Heart right ventricle (tissue), 16 donors: ENCODE data around the gene SLC5A1. TPM values are rescaled to one million over a fixed set of nuclear protein-coding genes. Genes with fewer than 3 reads are reported as not detected.

Source experiments
- ATAC-seq, 8 donors: fragments of 200-7000 bp; cut with Tn5 transposase; one replicate each; pipeline ENCODE4 v1.9.1; 2020; ENCODE audit warnings: mild to moderate bottlenecking in 8 of 8, moderate library complexity in 8 of 8, moderate number of reproducible peaks in 1 of 8
- DNase-seq, 2 donors: peaks; one replicate each; pipeline ENCODE4 v3.0.0-alpha.2; 2020
- H3K27ac ChIP-seq, 10 donors: fragments of 200-600 bp; sonication (generic) in 2 of 10; one replicate each; pipeline versions ENCODE4 v1.5.0 to v1.8.0; 2020 to 2022; ENCODE audit warnings: mild to moderate bottlenecking in 3 of 10
- H3K27me3 ChIP-seq, 7 donors: fragments of 200-600 bp; one replicate each; pipeline ENCODE4 v1.8.0; 2021 to 2022; ENCODE audit warnings: mild to moderate bottlenecking in 2 of 7
- H3K36me3 ChIP-seq, 9 donors: fragments of 200-600 bp; sonication (generic) in 1 of 9; one replicate each; pipeline versions ENCODE4 v1.5.0 to v1.8.0; 2020 to 2022; ENCODE audit warnings: mild to moderate bottlenecking in 2 of 9
- H3K4me1 ChIP-seq, 9 donors: fragments of 200-600 bp; sonication (generic) in 1 of 9; one replicate each; pipeline versions ENCODE4 v1.5.0 to v1.8.0; 2020 to 2022; ENCODE audit warnings: mild to moderate bottlenecking in 4 of 9
- H3K4me3 ChIP-seq, 10 donors: fragments of 200-600 bp; sonication (generic) in 2 of 10; one replicate each; pipeline versions ENCODE4 v1.5.0 to v1.8.0; 2020 to 2022; ENCODE audit warnings: mild to moderate bottlenecking in 7 of 10, moderate library complexity in 2 of 10
- H3K9me3 ChIP-seq, 11 donors: fragments of 200-600 bp in 10 of 11; sonication (generic) in 2 of 11; one replicate each; pipeline versions ENCODE4 v1.5.0 to v1.8.0; 2013 to 2022; ENCODE audit warnings: mild to moderate bottlenecking in 2 of 11, control low read depth in 1 of 11, moderate library complexity in 1 of 11
- CTCF ChIP-seq, 9 donors: fragments of 200-600 bp; sonication (generic) in 2 of 9; IDR thresholded peaks; one replicate each; pipeline versions ENCODE4 v1.5.0 to v1.8.0; 2021 to 2022; ENCODE audit warnings: antibody characterized with exemption in 9 of 9, mild to moderate bottlenecking in 5 of 9, moderate library complexity in 1 of 9
- WGBS, 2 donors: extraction: QIAGEN DNeasy Blood & Tissue Kit; methylation state at CpG; one replicate each; pipeline ENCODE4 v1.1.7; 2013; ENCODE audit warnings: inconsistent platforms in 1 of 2; 5-methylcytosine and 5-hydroxymethylcytosine counted together
- intact Hi-C, 10 donors: fragments of 100-400 bp; cut with DNase I; formaldehyde crosslinking; loops; one replicate each; pipeline versions ENCODE4 v1.11.1 to v1.14.2; 2022
- polyA plus RNA-seq, 2 donors: library from polyadenylated mRNA; stranded (reverse); fragments of 200-250 nt; gene quantifications; one replicate each; pipeline ENCODE4 v1.2.3, GENCODE V29; 2013
- total RNA-seq, 10 donors: library from RNA; stranded (reverse); fragmentation: NEBNext Ultra II Directional in 3 of 10; extraction: Animal tissue kit (Norgen Biotek cat#: 25700) in 3 of 10; gene quantifications; one replicate each; pipeline versions ENCODE4 v1.2.1 to v1.2.4, GENCODE V29; 2021 to 2023
- donor health status: Arrhythmogenic right ventricular cardiomyopathy.
- donor health status: ischemic (EF 13 %, LVEDD 7.1; RV severe dilation, severe dysfunction).
- donor health status: healthy with polysubstance abuse.
- donor health status: DM: no; HTN: yes; CAD: no.
- donor health status: DM: no; HTN: no; CAD: no.
- donor health status: ischemic (EF 25% LVEDD 6.9; RV normal size, moderate dysfunction).
- donor health status: ischemic (EF 25% LVEDD 5.7; RV mildly dilated, moderate dysfunction).
- donor health status: healthy.
- donor health status: DM: yes; HTN: yes; CAD: no.
- donor health status: Ischemic cardiomyopathy.
- donor health status: ischemic (EF 35%, LVEDD 5.7; RV mildly dilated, moderate dysfunction).
- donor health status: nonischemic (EF 11% LVEDD 7.7; RV severe dilation, severe dysfunction).
- donor health status: DM: yes; HTN: yes; CAD: no.
- donor health status: PGD.
- donor health status: ischemic (EF 29% LVEDD 5.4; RV normal size, mild dysfunction).
- donor health status: nonischemic (EF 23%, LVEDD 6.1; RV moderate dilation, normal function).

SLC5A1 gene
- total and polyA plus RNA-seq, 12 donors, result 12.2 to 186 (median 87.9) TPM

- Histone ChIP-seq H3K9me3 (no peaks in the 10 kb centered on the region), H3K4me1 (peaks cover 0 to 18% (median 13%) of the 10 kb centered on the region in 9 donors), H3K27ac (no peak overlapping the region), H3K36me3 (peaks cover 0 to 5% (median 0%) of the 10 kb centered on the region in 9 donors), H3K4me3 (no peak overlapping the region), H3K27me3 (peaks cover 0 to 6% (median 0%) of the 10 kb centered on the region in 7 donors)
- intact Hi-C loops, result no loop called here
- no peak for DNase-seq
- TF ChIP-seq CTCF (IDR thresholded peaks at IDR 0.05), result no peak
- no peak for ATAC-seq
These were observed 54.9 kb downstream of the SLC5A1 start for GRCh38 chr22:32097881-32098499.

DNA sequence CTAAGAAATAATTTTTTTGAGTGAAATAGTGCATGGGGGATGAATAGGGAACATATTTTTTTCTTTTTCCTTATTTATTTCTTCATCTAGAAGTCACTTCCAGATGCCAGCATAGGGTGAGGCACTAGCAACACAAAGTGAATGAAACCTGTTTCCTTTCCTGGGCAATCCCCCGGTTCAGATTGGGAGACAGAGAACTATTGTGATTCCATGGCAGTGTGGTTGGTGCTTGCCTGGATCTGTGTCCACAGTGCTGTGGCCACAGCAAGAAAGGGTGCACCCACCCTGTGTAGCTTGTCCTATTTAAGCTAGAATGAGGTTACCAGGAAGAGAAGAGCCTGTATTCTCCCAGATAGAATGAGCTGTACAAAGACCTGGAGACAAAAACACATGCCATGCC lies 57.6 kb downstream of the SLC5A1 start:
- Histone ChIP-seq H3K4me3 (no peak overlapping the region), H3K36me3 (peaks cover 0 to 19% (median 0%) of the 10 kb centered on the region in 9 donors), H3K9me3 (no peaks in the 10 kb centered on the region), H3K4me1 (peaks cover 0 to 18% (median 11%) of the 10 kb centered on the region in 9 donors), H3K27me3 (peaks cover 0 to 6% (median 0%) of the 10 kb centered on the region in 7 donors), H3K27ac (no peak overlapping the region)
- DNase-seq (no peak), ATAC-seq (no peak)
- no peak for TF ChIP-seq CTCF (IDR thresholded peaks at IDR 0.05)
- intact Hi-C loops, result loop anchor here in 4 of 10 donors (5.0 to 10.0 kb wide), 3 partner anchors 64 to 167 kb away; no protein-coding TSS in a partner anchor
- 34 to 68% methylated on average over 1 of the region's 1 CpG for WGBS, 2 donors

- Histone ChIP-seq H3K27me3 (no peaks in the 10 kb centered on the region), H3K4me1 (no peaks in the 10 kb centered on the region), H3K36me3 (peaks cover 0 to 22% (median 0%) of the 10 kb centered on the region in 9 donors), H3K4me3 (no peak overlapping the region), H3K27ac (no peak overlapping the region), H3K9me3 (no peaks in the 10 kb centered on the region)
- ATAC-seq, result no peak
- TF ChIP-seq CTCF (IDR thresholded peaks at IDR 0.05), result peak in 7 of 9 donors; percentile 30 to 57 (median 46)
- no peak for DNase-seq
- intact Hi-C loops, result loop anchor here in 6 of 10 donors (1.0 to 10.0 kb wide), 5 partner anchors 61 to 164 kb away; no protein-coding TSS in a partner anchor
- 22 to 27% methylated on average over 2 of the region's 2 CpGs for WGBS, 2 donors
These were observed 60.7 kb downstream of the SLC5A1 start for GRCh38 chr22:32103658-32104315.

- no peak for TF ChIP-seq CTCF (IDR thresholded peaks at IDR 0.05)
- 3 to 8% methylated on average over 1 of the region's 1 CpG for WGBS, 2 donors
- Histone ChIP-seq H3K27ac (no peak overlapping the region), H3K36me3 (peaks cover 0 to 44% (median 0%) of the 10 kb centered on the region in 9 donors), H3K4me1 (no peaks in the 10 kb centered on the region), H3K4me3 (no peak overlapping the region), H3K9me3 (no peaks in the 10 kb centered on the region), H3K27me3 (peaks cover 0 to 4% (median 0%) of the 10 kb centered on the region in 7 donors)
- DNase-seq, result no peak
- intact Hi-C loops, result loop anchor here in 2 of 10 donors (10.0 kb wide), 2 partner anchors 58 to 158 kb away; no protein-coding TSS in a partner anchor
- no peak for ATAC-seq
These were observed 63.9 kb downstream of the SLC5A1 start for GRCh38 chr22:32106930-32107329.
